Measurements from ENCODE around the gene CD200R1.

The CD200R1 gene

GRCh38 chr3:113018536-113019181, 43.8 kb upstream of the CD200R1 start:
- peak in 1 of 2 experiments; percentile 2 for DNase-seq (ENCODE audit: low read depth in 1 of 2, low spot score in 1 of 2)
- no peaks in the 10 kb centered on the region for H3K27me3 ChIP-seq (ENCODE audit: insufficient read depth, poor library complexity, severe bottlenecking)
- H3K4me3 ChIP-seq (replicated peaks; ENCODE audit: insufficient read depth, low read length): peak overlapping the region; percentile 92
- H3K27ac ChIP-seq (replicated peaks): peak overlapping the region; percentile 85
- no peak for TF ChIP-seq POLR2AphosphoS5 (IDR thresholded peaks at IDR 0.05; ENCODE audit: low read depth)
- TF ChIP-seq SPI1 (IDR thresholded peaks at IDR 0.05; ENCODE audit: borderline replicate concordance, low read depth): no peak
- no peak for TF ChIP-seq REST (IDR thresholded peaks at IDR 0.05; ENCODE audit: insufficient replicate concordance, low read depth)
- TF ChIP-seq, protein P1, sequence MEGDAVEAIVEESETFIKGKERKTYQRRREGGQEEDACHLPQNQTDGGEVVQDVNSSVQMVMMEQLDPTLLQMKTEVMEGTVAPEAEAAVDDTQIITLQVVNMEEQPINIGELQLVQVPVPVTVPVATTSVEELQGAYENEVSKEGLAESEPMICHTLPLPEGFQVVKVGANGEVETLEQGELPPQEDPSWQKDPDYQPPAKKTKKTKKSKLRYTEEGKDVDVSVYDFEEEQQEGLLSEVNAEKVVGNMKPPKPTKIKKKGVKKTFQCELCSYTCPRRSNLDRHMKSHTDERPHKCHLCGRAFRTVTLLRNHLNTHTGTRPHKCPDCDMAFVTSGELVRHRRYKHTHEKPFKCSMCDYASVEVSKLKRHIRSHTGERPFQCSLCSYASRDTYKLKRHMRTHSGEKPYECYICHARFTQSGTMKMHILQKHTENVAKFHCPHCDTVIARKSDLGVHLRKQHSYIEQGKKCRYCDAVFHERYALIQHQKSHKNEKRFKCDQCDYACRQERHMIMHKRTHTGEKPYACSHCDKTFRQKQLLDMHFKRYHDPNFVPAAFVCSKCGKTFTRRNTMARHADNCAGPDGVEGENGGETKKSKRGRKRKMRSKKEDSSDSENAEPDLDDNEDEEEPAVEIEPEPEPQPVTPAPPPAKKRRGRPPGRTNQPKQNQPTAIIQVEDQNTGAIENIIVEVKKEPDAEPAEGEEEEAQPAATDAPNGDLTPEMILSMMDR (IDR thresholded peaks at IDR 0.05; ENCODE audit: insufficient read depth, low read length): no peak
- TF ChIP-seq GABPA (IDR thresholded peaks at IDR 0.05; ENCODE audit: low read depth): no peak

GRCh38 chr3:113013593-113013992, 38.7 kb upstream of the CD200R1 start:
- Histone ChIP-seq H3K4me3 (replicated peaks; ENCODE audit: insufficient read depth, low read length) (no peak overlapping the region), H3K27me3 (ENCODE audit: insufficient read depth, poor library complexity, severe bottlenecking) (no peaks in the 10 kb centered on the region), H3K27ac (replicated peaks) (no peak overlapping the region)
- TF ChIP-seq REST (IDR thresholded peaks at IDR 0.05; ENCODE audit: insufficient replicate concordance, low read depth) (no peak), GABPA (IDR thresholded peaks at IDR 0.05; ENCODE audit: low read depth) (no peak), SPI1 (IDR thresholded peaks at IDR 0.05; ENCODE audit: borderline replicate concordance, low read depth) (no peak), POLR2AphosphoS5 (IDR thresholded peaks at IDR 0.05; ENCODE audit: low read depth) (no peak)
- TF ChIP-seq, protein P1 (IDR thresholded peaks at IDR 0.05; ENCODE audit: insufficient read depth, low read length): no peak
- DNase-seq (ENCODE audit: low read depth in 1 of 2, low spot score in 1 of 2): no peak

- no peaks in the 10 kb centered on the region for H3K27me3 ChIP-seq (ENCODE audit: insufficient read depth, poor library complexity, severe bottlenecking)
- TF ChIP-seq GABPA (IDR thresholded peaks at IDR 0.05; ENCODE audit: low read depth): no peak
- TF ChIP-seq REST (IDR thresholded peaks at IDR 0.05; ENCODE audit: insufficient replicate concordance, low read depth): no peak
- TF ChIP-seq, protein P1 (IDR thresholded peaks at IDR 0.05; ENCODE audit: insufficient read depth, low read length): no peak
- no peak for TF ChIP-seq POLR2AphosphoS5 (IDR thresholded peaks at IDR 0.05; ENCODE audit: low read depth)
- no peak for TF ChIP-seq SPI1 (IDR thresholded peaks at IDR 0.05; ENCODE audit: borderline replicate concordance, low read depth)
- DNase-seq (ENCODE audit: low read depth in 1 of 2, low spot score in 1 of 2): no peak
- no peak overlapping the region for H3K27ac ChIP-seq (replicated peaks)
- no peak overlapping the region for H3K4me3 ChIP-seq (replicated peaks; ENCODE audit: insufficient read depth, low read length)
These were observed 33.2 kb upstream of the CD200R1 start for GRCh38 chr3:113008117-113008516.
